GM23338 (cell line): Measurements from ENCODE around the gene P2RY8.

Experiments
- CREB1 ChIP-seq: fragments of 250-450 bp; sonication (Bioruptor Pico); IDR thresholded peaks from 2 replicates; pipeline ENCODE4 v1.5.0; 2020; ENCODE audit warnings: low read depth, mild to moderate bottlenecking, moderate library complexity
- CTCF ChIP-seq, 2 experiments: fragments of 200-600 bp in 1 of 2; sonication (generic) in 1 of 2; conservative IDR thresholded peaks; 2 replicates each; pipeline versions ENCODE4 v1.5.1 to v1.6.1; 2016 to 2017; ENCODE audit warnings: antibody characterized with exemption in 2 of 2, low read depth in 2 of 2, mild to moderate bottlenecking in 2 of 2, moderate library complexity in 1 of 2
- ETS1 ChIP-seq: IDR thresholded peaks from 2 replicates; pipeline ENCODE4 v1.6.1; 2016; ENCODE audit warnings: antibody characterized with exemption
- EZH2 ChIP-seq: fragments of 200-600 bp; sonication (generic); IDR thresholded peaks from one replicate; pipeline ENCODE4 v1.8.0; 2017; ENCODE audit warnings: antibody characterized with exemption, mild to moderate bottlenecking, low read depth; ENCODE audit not compliant: unreplicated experiment
- EZH2phosphoT487 ChIP-seq: fragments of 200-600 bp; sonication (generic); IDR thresholded peaks from one replicate; pipeline ENCODE4 v1.8.1; 2018; ENCODE audit warnings: antibody characterized with exemption; ENCODE audit not compliant: unreplicated experiment
- JUNB ChIP-seq: IDR thresholded peaks from one replicate; pipeline ENCODE4 v1.6.1; 2016; ENCODE audit warnings: antibody characterized with exemption; ENCODE audit not compliant: unreplicated experiment
- NANOG ChIP-seq: IDR thresholded peaks from 2 replicates; pipeline ENCODE4 v1.6.1; 2016; ENCODE audit warnings: antibody characterized with exemption, borderline replicate concordance
- POLR2AphosphoS5 ChIP-seq: IDR thresholded peaks from 2 replicates; pipeline ENCODE4 v1.6.1; 2016; ENCODE audit warnings: antibody characterized with exemption, low read depth
- STAT1 ChIP-seq: IDR thresholded peaks from one replicate; pipeline ENCODE4 v1.6.1; 2016; ENCODE audit warnings: antibody characterized with exemption; ENCODE audit not compliant: unreplicated experiment
- ZNF114 ChIP-seq: fragments of 250-450 bp; sonication (Bioruptor Pico); IDR thresholded peaks from 2 replicates; pipeline ENCODE4 v1.5.0; 2020; ENCODE audit warnings: mild to moderate bottlenecking, moderate library complexity
- ZNF331 ChIP-seq: fragments of 250-450 bp; sonication (Bioruptor Pico); IDR thresholded peaks from 2 replicates; pipeline ENCODE4 v1.5.0; 2020; ENCODE audit warnings: low read depth, mild to moderate bottlenecking, moderate library complexity
- TF ChIP-seq, protein P1 (sequence below): IDR thresholded peaks from one replicate; pipeline ENCODE4 v1.6.1; 2018; ENCODE audit warnings: antibody characterized with exemption; ENCODE audit not compliant: unreplicated experiment

DNA sequence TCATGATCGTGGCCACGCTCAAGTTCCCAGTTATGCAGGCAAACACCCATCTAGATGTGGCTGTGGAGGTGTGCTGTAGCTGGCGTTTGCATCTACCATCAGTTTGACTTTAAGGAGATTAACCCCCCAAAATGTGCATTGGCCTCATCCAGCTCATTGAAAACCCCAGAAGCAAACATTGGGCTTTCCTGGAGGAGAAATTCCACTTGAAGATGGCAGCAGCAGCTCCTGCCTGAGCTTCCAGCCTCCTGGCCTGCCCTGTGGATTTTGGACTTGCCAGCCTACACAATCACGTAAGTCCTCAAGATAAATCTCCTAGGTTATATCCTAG is 114.9 kb downstream of the P2RY8 start:
- TF ChIP-seq POLR2AphosphoS5 (no peak), CTCF (conservative IDR thresholded peaks at IDR 0.05; ENCODE audit: low read depth in 2 of 2) (no peak), EZH2phosphoT487 (no peak), ZNF331 (CRISPR knock-in tag) (no peak), EZH2 (no peak), NANOG (no peak), JUNB (no peak), CREB1 (CRISPR knock-in tag) (no peak), ETS1 (no peak), STAT1 (no peak), ZNF114 (CRISPR knock-in tag) (no peak)
- TF ChIP-seq, protein P1, sequence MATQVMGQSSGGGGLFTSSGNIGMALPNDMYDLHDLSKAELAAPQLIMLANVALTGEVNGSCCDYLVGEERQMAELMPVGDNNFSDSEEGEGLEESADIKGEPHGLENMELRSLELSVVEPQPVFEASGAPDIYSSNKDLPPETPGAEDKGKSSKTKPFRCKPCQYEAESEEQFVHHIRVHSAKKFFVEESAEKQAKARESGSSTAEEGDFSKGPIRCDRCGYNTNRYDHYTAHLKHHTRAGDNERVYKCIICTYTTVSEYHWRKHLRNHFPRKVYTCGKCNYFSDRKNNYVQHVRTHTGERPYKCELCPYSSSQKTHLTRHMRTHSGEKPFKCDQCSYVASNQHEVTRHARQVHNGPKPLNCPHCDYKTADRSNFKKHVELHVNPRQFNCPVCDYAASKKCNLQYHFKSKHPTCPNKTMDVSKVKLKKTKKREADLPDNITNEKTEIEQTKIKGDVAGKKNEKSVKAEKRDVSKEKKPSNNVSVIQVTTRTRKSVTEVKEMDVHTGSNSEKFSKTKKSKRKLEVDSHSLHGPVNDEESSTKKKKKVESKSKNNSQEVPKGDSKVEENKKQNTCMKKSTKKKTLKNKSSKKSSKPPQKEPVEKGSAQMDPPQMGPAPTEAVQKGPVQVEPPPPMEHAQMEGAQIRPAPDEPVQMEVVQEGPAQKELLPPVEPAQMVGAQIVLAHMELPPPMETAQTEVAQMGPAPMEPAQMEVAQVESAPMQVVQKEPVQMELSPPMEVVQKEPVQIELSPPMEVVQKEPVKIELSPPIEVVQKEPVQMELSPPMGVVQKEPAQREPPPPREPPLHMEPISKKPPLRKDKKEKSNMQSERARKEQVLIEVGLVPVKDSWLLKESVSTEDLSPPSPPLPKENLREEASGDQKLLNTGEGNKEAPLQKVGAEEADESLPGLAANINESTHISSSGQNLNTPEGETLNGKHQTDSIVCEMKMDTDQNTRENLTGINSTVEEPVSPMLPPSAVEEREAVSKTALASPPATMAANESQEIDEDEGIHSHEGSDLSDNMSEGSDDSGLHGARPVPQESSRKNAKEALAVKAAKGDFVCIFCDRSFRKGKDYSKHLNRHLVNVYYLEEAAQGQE = no peak
